NCI-H128 (cell line): ENCODE data around the gene HPCAL4.

ENCODE experiments used
- DNase-seq: peaks from one replicate; lab custom pipeline; 2025; ENCODE audit not compliant: unreplicated experiment; lab: John Stamatoyannopoulos, UW

The HPCAL4 gene

DNA sequence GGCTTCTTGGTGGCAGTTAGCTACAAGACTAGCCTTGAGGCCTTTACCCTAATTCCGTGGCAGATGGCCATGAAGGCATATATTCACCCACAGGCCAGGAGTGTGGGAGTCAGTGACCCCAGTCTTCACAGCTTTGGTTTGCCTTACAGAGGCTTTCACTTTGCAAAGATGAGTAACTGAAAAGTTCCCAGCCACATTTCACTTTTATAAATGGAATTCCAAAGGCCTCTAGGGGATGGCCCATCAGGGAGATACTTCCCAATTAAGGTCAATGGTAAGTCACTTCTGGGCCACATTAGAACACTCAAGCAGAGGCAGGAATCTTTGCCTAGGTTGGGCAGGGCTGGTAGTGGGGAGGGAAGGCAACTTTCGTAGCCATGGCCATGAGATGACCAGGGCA lies 38.7 kb downstream of the HPCAL4 start:
- DNase-seq: no peak

DNA sequence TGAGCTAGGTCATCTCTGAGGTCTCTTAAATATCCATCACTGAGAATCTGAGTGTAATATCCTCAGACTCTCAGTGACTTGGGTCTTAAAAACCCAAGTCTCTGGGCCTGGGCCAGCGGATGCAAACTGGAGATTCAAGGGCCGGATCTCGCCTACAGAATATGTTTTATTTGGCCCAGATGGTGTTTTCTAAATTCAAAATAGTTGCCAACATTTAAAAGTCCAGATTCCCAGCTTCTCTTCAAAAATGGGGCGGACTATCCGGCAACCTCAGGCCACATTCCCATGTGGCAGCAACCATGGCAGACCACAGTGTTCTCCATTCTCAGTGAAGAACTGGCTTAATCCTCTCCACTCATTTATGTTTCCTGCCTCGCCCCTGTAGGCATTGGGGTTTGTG lies 39.1 kb downstream of the HPCAL4 start:
- no peak for DNase-seq

DNA sequence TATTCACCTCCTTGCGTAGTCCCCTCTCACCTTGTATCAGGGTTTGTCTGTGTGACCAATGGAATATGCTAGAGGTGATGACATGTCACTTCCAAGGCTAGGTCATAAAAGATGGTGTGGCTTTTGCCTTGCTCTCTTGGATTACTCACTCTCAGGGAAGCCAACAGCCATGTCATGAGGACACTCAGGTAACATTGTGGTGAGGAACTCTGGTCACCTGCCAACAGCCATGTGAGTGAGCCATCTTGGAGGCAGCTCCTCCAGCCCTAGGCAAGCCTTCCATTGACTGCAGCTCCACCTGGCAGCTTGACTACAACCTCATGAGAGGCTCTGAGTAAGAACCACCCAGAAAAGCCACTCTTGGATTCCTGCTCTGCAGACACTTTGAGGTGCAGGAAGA lies 40.8 kb downstream of the HPCAL4 start:
- no peak for DNase-seq

DNA sequence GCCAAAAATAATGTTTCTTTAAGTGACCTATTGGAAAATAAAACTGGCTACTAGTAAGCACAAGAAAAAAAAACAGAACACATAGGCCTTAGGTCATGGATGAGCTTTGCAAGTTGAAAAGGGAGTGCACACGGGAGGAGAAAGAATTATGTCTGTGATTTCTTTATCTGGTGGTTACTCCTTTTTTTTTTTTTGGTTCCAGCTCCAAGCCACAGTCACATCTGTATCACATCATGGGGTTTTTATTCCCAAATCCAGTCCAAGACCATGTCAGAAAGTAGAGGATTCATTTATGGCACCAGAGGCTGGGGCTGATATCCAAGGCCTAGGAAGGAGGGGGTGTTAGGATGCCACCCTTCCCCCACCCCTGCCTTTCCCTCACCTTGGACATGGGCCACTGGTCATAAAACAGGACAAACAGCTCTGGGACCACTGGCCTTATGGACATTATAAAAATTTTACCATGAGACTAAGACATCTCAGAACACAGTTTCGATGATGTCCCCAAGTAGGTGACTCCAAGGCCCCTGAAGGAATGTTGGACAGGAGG lies 41.5 kb downstream of the HPCAL4 start:
- no peak for DNase-seq

DNA sequence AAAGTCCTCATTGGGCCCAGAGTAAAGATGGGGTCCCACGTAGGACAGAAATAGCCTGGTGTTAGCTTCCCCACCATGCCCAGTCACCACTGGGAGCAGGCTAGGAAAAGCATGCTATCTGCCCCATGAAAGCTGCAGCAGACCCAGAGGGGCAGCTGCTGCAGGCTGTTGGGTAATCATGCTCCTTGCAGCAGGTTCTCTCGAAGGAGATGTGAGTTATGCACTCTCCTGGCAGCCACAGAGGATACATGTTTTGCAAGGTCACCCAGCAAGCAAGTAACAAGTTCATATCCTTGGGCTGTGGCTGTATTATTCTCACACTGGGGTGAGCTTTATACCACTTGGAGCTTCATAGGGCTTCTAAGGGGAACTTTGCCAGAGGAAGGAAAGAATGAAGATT lies 42.7 kb downstream of the HPCAL4 start:
- no peak for DNase-seq

DNA sequence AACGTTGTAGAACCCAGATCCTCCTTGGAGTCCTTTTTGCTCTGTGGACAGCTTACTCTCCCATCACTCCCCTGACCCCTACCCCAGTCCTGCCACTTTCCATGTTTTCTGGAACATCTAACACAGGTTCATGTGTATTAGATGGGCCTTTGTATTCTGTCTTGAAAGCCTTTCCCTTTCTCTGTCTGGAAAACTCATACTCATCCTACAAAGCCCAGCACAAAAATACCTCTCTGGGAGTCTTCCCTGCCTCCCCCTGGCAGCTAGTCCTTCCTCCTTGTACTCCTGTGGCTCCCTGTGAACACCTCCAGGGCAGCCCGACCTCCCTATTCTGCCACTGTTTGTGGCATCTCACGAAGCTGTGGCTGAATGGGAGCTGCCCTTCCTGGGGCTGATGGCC lies 44.0 kb downstream of the HPCAL4 start:
- no peak for DNase-seq

DNA sequence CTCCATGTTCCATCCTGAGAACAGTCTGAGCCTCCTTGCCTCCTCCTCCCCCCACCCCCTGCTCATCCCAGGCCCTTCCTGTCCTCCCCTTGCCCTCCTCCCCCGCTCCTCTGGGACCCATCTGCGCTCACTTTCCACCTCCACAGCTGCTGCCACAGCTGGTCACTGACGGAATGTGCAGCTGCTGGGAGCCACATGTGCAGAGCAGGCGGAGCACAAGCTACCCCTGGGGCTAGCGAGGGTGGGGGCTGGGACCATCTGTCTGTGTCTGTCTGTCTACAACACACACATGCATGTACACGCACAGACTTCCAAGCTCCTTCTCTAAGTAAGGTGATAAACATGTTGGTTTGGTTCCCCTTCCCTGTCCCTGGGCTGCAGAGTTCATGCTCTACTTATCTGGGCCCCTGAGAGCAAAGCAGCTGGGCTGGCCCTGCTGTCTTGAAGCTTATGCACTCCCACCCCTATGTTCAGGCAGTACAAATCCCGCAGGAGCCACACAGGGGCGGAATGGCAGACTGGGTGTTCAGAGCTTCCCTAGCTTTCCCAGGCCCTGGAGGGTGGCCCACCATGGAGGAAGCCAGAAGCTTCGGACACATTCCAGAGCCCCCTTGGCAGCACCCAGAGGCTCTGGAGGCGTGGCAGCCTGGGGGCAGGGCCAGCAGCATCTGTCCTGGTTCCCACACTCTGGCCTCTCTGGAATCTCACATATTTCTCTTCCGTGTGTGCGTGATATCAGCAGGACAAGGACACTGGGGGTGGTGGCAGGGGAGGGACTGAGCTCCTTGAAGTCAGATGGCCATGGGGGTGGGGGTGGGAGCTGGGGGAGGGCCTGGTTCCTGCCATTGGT lies 44.8 kb downstream of the HPCAL4 start:
- DNase-seq: no peak

DNA sequence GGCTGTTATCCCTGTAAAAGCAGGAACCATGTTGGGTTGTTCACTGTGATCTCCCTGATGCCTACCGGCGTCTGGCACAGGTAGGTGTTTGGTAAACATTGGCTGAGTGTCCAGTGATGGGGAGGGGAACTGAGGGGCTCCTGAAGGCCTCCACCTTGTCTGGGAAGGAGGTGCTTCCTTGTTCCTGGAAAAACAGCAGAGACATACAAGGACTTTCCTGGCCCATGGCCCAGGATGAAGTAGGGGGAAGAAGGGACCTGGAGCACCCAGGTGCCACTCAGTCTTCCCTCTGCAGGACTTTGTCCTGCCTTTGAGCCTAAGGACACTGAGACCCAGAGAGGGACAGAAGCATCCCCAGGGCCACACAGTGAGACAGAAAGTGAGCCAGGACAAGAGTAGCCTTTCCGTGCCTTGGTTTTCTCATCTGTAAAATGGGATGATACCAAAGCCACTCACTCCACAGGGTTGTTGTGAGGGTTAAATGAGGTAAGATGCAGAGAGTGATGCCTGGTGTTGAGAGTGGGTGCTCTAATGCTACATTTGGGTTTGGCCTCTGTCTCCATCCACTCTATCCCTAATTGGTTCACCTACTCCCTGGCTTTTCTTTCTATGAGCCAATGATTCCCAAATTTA lies 45.7 kb downstream of the HPCAL4 start:
- no peak for DNase-seq

DNA sequence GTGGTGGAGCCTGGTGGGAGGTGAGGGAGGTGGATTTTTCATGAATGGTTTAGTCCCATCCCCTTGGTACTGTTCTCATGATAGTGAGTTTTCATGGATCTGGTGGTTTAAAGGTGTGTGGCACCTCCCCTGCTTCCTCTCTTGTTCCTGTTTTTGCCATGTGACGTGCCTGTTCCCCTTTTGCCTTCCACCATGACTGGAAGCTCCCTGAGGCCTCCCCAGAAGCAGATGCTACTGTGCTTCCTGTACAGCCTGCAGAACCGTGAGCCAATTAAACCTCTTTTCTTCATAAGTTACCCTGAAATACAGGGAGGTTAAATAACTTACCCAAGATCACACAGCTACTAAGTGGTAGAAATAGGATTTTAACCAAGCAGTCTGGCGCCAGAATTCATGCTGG lies 47.5 kb downstream of the HPCAL4 start:
- no peak for DNase-seq

DNA sequence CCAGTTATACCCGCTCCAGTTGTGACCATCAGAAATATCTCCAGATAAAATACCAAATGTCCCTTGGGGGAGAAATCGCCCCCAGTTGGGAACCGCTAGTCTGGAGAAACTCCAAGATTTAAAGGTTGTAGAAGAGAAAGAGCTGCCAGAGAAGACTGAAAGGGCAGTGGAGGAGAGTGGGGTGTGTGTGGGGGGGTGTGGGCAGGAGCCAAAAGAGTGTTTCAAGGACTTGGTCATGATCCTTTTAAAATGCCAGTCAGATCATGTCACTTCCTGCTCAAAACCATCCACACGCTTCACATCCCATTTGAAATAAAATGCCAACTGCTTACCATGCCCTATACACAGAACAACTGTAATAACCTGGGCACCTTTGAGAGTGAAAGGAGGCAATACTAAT lies 48.4 kb downstream of the HPCAL4 start:
- no peak for DNase-seq

DNA sequence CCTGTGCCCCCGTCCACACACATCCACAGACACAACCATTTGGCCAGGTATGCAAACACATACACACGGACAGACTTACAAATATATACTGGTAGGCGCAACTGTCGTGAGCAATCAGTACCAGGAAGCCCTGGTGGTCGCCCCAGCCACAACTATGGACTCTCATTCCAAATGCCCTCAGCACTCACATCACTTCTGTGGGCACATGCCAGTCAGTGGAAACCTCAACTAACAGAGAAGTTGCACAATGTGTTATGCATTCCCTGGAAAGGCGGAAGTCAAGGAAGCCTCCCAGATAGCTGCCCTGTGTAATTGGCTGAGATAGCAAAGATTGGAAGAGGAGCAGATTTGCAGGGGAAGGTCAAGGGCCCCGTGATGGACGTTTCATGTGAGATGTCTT lies 50.4 kb downstream of the HPCAL4 start:
- no peak for DNase-seq

DNA sequence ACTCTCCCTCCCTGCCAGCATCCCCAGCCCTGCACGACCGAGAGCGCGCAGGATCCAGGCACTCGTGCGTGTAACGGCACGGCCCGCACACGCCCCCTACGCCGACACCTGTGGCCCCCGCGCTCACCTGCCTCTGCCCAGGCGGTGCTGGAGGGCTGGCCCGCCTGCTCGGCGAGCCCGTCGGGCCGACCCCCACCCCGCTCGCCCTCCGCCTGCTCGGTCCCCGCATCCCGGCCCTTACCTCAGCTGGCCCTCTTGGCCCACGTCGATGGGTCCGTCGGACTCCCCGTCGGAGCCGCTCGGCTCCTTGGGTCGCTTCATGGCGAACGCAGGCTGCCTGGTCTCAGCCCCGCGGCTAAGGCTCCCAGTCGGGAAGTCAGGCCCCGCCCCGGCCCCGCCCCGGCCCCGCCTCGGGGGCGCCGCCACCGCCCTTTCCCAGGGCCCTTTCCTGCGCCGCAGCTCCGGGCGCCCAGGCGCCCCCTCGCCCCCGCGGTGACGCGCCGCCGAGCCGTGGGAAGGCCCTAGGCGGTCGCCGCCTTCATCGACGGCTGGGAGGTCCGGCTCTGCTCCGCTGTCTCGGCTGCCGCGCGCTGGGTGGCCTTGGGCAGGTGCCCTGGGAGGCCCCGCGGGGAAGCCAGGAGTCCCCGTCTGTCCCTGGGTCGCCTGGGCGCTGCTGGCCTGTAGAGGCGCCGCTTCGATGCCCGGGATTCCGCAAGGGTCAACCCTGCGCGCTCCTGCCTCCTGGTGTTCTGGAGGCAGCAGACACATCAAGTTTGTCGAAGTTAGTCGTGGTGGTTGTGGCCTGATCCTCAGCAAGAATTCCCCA lies 51.7 kb downstream of the HPCAL4 start, which contains the start of gene HEYL:
Gene HEYL, minus strand, starts transcription at position 339 of the 826 bp plus-strand sequence. Its CDS starts 18 bp downstream, at position 321.
- DNase-seq: no peak

DNA sequence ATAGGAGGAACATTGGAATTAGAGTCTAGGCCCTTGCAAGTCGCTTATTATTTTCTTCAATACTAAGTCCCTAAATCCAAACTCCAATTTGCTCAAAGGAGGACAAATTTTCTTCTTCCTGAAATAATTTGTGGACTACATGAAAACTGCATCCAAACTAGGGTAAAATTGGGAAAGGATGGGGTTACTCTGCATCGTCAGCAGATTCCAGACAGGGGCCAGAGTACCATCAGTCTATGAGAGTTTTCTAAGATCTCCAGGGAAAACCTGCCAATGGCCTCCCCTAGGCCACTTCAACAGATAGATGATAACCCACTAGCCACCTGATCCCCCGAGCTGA lies 52.3 kb downstream of the HPCAL4 start:
- no peak for DNase-seq

DNA sequence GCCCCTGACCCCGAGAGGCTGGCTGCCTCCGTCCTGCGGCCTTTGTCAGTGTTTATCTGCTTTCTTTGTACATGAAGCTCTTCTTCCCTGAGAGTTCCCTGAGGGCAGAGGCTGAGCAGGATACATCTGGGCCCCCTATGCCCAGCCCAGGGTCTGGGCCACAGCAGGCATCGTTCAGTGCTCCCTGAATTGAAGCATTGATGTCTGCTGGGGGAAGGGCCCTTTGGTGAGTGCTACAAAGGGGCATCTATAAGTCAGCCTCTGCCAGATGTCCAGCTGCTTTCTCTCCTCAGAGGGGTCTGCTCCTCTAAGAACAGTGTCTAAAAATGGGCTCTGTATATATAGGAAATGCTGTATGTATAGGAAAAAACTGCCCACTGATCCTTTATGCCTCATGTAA lies 53.9 kb downstream of the HPCAL4 start:
- no peak for DNase-seq

DNA sequence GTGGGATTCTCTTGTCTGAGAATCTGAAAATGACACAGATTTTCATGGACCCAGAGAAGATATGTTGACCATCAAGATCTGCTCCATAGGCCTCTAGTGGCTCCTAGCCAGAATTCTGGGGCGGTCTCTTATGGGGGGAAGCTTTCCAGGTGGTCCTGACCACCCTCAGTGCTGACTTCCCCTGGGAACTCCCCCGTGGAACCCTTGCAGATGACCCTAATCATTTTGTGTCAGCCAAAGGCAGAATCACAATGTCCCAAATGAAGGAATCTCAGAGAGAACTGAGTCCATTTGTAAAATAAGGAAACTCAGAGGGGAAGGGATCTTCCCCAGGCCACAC lies 55.4 kb downstream of the HPCAL4 start:
- DNase-seq: no peak

DNA sequence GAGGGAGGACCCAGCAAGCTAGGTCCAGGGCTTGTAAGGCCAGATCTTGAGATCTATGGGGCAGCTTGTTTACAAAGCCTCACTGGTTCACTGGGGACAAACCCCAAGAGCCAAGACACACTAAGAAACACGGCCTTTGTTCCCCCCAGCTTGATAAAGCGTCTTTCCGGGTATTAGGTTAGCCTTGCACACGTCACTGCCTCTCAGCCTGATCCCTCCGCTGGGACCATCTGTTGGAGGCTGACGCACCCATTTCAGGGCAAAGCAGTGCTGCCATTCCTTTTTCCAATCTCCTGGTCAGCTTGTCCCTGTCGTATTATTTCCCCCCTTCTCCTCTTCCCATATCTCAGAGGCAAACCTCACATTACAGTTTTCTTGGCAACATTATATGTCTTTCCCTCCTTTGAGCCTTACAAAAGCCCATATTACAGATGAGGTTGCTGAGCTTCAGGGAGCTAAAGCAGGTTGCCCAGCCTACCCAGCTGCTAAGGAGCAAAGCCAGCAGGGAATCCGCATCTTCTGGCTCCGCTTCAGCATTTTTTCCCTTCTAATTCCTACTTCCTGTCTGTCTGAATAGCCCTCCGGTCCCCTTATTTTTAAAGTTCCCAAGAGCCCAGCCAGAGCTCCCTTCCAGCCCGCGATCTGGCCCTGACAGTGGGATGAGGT lies 55.9 kb downstream of the HPCAL4 start:
- DNase-seq: no peak

DNA sequence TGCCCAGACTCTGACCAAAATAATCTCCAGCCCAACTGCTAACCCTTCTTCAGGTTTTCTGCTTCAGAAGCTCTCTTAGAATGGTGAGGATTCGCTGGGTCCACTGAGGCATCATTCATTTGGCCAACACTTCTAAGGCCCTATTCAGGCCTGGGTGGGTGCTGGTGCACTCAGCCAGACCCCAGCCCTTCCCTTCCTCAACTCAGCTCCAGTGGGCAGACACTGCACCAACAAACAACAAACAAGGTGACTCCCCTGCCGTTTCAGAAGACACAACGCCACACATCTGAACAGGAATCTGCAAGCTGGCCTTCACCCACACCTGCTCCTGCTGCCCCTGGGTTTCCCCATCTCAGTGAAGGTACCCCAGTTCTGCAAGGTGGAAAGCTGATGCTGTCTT lies 57.8 kb downstream of the HPCAL4 start:
- no peak for DNase-seq

DNA sequence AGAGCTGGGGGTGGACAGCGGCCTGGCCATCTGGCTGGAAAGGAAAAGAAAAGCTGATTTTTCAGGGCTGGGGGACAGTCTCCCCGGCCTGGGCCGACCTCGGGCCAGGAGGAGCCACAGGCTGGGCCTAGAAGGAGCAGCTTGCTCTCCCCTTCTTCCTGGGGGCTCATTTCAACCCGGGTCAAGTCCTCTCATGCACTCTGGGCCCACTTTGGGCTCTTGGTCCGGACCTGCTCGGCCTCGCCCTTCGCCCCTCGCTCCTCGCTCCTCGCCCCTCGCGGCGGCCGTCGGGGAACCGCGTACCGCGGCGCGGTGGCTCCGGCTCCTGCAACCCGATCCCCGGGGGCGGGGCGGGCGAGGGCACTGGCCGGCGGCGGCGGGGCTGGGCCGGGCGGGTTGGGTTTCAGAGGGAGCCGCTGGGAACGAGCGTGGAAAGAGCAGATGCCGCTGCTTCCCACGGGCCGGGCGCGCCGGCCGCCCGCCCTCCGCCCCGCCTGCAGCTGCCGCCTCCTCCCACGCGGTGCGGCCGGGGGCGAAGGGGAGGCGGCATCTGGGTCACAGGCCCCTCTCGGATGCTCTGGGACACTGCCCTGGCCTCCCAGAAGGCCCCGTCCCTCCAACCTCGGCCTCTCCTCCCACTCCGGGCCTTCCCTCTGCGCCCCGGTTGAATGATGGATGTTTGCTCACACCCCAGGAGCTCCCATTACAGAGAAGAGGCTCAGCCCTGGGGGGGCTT lies 58.4 kb downstream of the HPCAL4 start:
- no peak for DNase-seq

DNA sequence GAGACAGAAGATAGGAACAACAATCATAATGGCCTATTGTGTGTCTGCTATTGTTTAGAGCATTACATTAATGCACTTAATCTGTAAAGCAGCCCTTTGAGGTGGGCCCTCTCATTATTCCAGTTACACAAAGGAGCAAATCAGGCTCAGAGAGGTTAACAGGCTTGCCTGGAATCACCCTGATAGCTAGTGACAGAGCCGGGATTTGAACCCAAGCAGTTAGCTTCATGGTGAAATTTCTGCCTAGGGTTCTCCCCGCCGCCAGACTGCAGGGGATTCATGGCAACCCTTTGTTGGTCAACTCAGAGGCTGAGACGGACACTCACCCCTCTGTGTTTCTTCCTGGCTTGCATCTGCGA lies 58.9 kb downstream of the HPCAL4 start:
- no peak for DNase-seq
